Kasumi-1 (cell line): ENCODE measurements around the gene ADGRA1.
"Not testable (repeated sequence)": the region's sequence is repeated elsewhere in the genome, so short reads cannot be mapped to it uniquely, and the experiment has no call there.

Experiments used
- DNase-seq, 2 experiments: peaks; one replicate each; lab custom pipeline; 2025; lab: John Stamatoyannopoulos, UW

The ADGRA1 gene, protein sequence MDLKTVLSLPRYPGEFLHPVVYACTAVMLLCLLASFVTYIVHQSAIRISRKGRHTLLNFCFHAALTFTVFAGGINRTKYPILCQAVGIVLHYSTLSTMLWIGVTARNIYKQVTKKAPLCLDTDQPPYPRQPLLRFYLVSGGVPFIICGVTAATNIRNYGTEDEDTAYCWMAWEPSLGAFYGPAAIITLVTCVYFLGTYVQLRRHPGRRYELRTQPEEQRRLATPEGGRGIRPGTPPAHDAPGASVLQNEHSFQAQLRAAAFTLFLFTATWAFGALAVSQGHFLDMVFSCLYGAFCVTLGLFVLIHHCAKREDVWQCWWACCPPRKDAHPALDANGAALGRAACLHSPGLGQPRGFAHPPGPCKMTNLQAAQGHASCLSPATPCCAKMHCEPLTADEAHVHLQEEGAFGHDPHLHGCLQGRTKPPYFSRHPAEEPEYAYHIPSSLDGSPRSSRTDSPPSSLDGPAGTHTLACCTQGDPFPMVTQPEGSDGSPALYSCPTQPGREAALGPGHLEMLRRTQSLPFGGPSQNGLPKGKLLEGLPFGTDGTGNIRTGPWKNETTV

DNA sequence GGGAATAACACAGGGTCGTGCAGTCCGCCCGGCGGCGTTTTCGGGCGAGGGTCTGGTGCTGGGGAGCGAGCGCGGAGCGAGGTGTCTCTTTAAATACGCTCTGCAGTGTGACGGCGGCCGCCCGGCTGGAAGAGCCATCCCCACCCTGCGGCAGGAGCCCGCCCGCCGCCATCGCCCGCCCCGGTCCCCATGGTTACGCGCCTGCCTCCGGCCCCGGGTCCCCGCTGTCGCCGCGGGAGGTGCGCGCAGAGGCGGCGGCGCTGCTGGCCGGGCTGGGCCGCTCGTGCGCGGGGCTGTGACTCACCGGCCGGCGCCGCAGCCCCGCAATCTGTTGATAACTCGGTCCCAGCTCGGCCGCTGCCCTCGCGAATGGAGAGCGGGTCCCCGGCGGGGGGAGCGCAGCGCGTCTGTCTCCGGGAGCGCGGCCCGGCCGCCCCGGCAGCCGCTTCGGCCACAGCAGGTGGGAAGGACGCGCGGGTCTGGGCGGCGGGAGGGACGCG is at the start of gene ADGRA1:
Gene ADGRA1, plus strand, starts transcription at position 246 of the 500 bp plus-strand sequence. CDS start 986 bp downstream, outside the sequence.
- no peak for DNase-seq

DNA sequence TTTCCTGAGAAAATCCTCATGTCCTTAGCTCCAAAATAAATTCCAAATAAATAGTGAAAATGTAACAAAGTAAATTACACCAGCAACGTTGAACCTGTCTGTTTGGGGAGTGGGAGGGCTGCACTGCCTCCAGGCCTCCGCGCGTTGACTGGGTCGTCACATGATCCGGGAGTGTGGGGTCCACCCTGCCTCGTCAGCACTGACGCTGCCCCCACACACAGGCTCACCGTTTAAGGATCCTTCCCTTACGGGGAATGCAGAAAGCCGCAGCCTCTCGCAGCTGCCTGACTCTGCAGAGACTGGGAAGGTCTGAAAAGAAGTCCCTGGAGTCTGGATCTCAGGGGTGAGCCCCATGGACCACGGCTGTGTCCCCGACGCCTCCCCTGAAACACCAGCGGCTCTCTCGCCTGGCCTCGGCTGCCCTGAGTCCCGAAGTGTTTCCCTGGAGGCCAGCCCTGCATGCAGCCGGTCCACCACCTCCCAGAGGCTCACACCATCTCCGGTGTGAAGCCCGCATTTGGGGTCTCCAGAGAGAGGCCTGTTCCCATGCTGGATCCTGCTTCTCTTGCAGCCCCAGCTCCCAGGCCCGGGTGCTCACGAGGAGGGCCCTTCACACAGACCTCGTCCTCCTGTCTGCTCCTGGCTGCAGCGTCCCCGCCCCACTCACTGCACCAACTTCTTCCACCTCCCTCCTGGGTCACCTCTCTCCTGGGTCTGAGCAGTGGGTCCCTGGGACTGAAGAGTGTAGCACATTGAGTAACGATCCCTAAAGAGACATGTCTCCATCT is 49.5 kb upstream of the ADGRA1 start:
- DNase-seq = no peak

DNA sequence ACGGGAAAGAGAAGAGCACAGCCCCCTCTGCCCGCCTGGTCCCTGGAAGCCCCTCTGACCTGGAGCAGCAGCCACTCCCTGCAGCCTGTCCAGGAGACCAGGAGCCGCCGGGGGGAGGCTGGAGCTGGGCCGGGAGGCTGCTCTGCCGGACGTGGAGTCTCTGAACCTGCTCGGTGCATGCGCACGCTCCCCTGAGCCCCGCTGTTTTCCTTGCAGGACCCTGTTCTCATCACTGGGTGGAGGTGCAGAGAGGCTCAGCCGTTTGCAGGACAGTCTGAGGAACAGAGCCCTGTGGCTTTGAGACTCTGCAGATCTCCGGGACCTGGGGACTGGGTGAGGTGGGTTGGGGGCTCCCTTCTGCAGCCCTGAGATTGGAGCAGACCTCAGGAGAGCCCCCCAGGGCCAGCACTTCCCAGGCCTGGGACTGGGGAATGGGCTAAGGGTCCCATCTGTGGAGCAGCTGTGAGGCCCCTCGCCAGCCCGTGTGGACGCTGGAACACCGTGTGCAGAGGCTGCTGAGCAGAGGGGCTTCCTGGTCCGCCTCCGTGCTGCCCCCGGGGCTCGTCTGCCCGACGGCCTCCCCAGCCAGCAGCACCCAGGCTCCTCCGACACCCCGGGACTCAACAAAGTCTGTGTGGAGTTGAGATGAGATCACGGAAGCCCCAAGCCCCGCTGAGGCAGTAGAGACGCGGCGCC is 48.5 kb upstream of the ADGRA1 start:
- DNase-seq = no peak

DNA sequence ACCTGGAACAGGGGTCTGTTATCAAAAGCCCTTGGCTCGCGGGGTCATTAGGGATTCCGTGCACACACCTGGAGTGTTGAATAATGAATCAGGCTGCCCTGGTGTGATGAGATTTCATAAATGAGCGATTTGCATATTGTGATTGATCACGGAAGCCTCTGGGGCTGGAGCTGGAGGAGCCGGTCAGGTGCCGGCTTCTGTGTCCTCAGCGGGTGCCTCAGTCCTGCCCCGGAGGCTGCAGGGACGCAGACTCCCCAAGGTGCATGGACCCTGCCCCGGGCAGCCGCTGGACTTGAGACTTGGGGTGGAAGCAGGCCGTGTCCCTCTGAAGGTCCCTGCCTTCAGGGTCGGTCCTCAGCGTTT is 47.9 kb upstream of the ADGRA1 start:
- DNase-seq = no peak

- no peak for DNase-seq
Measured at GRCh38 chr10:133040198-133040597, 47.5 kb upstream of the ADGRA1 start.

DNA sequence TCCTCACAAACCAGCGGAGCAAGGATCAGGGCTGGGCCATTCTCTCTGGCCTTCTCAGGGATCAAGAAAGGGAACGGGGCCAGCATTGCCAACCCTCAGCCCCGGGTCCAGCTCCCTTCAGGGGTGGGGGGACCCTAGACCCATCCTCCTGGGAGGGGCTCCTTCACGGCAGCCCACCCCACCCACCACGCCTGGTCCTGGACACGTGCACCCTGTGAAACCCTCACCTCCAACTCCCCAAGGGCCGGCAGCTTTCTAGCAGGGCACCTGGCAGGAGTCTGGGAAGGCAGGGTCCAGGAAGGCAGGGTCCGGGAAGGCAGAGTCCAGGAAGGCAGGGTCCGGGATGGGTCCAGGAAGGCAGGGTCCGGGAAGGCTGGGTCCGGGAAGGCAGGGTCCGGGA is 46.6 kb upstream of the ADGRA1 start:
- DNase-seq = no peak

DNA sequence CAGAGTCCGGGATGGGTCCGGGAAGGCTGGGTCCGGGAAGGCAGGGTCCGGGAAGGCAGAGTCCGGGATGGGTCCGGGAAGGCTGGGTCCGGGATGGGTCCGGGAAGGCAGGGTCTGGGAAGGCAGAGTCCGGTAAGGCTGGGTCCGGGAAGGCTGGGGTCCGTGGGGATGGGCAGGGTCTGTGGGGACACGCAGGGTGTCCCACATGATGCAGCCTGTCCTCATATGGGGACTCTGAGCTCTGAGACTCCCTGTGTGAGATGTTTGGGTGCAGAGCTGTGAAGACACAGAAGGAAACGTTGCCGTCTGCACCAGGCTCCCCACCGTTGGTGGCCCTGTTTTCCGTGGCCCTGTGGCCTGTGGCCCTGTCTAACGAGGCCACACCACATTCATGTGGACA is 45.7 kb upstream of the ADGRA1 start:
- DNase-seq = no peak

- no peak for DNase-seq
Measured at GRCh38 chr10:133042816-133043215, 44.9 kb upstream of the ADGRA1 start.

DNA sequence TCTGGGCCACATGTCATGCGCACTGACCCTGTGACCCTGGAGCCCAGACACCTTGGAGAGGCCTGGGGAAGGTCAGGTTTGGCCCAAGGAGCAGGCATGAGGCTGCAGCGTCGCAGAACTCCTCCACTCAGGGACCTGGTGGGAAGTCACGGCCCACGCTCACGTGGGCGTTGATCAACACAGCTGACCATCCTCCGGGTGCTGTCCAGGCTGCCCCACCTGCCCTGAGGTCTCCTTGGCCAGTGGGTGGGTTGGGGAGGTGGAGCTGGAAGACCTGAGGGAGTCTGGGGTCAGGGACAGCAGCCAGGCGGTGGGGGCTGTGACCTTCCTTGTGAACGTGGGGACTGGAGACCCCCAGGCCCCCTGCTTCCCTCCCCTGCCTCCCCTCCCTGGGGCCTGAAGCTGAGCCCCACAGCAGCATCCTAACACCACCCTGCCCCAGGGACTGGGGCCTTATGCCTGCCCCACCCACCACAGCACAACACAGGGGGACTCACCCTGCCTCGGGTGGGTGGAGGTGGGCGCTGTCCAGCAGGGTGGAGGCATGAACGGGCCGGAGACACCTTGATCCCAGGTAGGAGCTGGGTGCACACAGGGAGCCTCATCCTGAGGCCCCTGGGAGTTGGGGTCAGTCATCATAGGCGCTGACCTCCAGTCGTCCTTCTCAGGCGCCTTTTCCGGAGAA is 44.0 kb upstream of the ADGRA1 start:
- DNase-seq = no peak

DNA sequence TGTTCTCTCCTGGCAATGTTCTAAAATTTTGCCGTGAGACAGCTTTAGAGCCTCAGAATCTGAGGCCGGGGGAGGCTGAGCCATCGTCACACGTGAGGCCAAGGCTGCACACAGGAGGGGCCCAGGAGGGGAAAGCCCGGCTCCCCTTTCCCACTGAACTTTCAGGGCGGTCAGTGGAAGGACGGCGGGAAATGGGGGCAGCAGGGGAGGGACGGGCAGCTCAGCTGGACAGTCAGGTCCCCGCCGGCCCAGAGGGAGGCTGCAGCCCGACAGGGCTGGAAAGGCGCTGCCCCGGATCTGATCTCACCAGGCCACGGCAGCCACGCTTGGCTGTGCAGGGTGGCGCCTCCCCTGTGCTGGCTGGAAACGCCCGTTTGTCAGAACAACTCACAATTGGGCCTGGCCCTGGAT is 43.3 kb upstream of the ADGRA1 start:
- DNase-seq = no peak

- no peak for DNase-seq
Measured at GRCh38 chr10:133045556-133046389, 42.0 kb upstream of the ADGRA1 start.

GRCh38 chr10:133046390-133046765 is 41.3 kb upstream of the ADGRA1 start:
- DNase-seq = no peak

GRCh38 chr10:133047526-133048123 is 40.1 kb upstream of the ADGRA1 start:
- DNase-seq = no peak

GRCh38 chr10:133048266-133048665 is 39.5 kb upstream of the ADGRA1 start:
- no peak for DNase-seq

DNA sequence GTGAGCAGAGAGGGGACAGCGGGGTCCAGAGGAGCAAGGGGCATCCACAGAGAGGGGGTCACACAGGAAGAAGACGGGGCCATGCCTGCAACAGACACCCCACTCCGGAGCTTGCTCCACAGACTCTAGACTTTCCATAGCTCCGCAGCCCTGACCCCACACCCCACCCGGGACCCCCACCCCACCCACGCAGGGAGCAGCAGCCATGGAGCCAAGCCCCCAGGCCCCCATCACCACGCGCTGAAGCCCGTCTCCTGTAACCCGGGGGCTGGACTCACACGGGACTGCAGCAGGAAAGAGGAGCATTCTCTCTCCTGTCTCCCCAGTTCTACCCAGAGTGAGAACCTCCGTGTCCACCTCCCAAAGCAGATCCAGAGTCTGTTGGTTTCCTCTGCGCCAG is 38.8 kb upstream of the ADGRA1 start:
- DNase-seq = no peak

DNA sequence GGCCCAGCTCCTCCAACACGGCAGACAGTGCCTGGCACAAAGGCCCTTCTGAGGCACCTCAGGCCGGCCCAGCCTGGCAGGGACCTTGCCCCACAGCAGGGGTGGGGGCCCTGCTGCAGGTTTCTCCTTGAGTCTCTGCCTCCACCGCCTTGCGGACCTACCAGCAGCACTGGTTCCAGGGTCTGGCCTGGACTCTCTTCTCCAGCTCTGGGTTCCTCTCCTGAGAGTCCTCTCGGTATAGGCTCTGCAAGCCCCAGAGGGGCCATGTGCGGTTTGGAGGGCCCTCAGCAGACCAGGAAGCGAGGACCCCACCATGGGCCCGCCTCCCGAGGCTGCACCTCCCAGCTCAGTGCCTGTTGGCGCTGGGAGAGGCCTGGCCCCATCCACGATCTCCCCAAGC is 38.1 kb upstream of the ADGRA1 start:
- no peak for DNase-seq

- DNase-seq = no peak
Measured at GRCh38 chr10:133050371-133050770, 37.4 kb upstream of the ADGRA1 start.

DNA sequence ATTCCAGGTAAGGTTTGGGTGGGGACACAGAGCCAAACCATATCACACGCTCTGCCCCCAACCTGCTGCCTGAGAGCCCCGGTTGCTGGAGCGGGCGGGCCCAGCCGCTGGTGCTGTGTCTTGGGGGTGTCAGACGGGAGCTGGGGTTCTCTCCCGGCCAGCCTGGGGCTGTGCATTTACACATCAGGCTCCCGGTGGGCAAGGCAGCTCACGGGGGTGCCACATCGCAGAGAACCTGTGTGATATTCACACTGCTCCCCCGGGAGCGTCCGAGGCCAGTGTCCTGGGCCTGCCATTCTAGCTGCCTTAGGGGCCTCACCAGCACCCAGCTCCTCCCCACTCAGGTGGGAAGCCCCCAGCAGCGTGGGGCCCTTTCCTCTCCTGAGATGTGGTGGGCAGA is 35.6 kb upstream of the ADGRA1 start:
- no peak for DNase-seq

DNA sequence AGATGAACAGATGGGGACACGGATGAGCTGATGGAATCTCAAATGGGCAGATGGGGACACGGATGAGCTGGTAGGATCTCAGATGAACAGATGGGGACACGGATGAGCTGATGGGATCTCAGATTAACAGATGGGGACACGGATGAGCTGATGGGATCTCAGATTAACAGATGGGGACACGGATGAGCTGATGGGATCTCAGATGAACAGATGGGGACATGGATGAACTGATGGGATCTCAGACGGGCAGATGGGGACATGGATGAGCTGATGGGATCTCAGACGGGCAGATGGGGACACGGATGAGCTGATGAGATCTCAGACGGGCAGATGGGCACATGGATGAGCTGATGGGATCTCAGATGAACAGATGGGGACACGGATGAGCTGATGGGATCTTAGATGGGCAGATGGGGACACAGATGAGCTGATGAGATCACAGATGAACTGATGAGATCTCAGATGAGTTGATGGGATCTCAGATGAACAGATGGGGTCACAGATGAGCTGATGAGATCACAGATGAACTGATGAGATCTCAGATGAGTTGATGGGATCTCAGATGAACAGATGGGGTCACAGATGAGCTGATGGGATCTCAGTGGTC is 34.1 kb upstream of the ADGRA1 start:
- not testable (repeated sequence) for DNase-seq

- no peak for DNase-seq
Measured at GRCh38 chr10:133055470-133055869, 32.3 kb upstream of the ADGRA1 start.
